Astrocyte of the spinal cord (primary cell): ENCODE measurements around the gene TMEM52B.

Source experiments
- DNase-seq: peaks from one replicate; pipeline ENCODE4 v3.0.0; 2011; ENCODE audit warnings: low read depth, low spot score
- H3K4me3 ChIP-seq: 2 replicates; pipeline ENCODE4 v1.5.1; 2011; ENCODE audit warnings: low read depth, mild to moderate bottlenecking, low read length, moderate library complexity
- CTCF ChIP-seq: IDR thresholded peaks from 2 replicates; pipeline ENCODE4 v1.5.1; 2012; ENCODE audit warnings: low read depth, mild to moderate bottlenecking, low read length, inconsistent platforms
- in situ Hi-C: cut with HindIII; loops from 2 replicates; pipeline ENCODE4 v1.10.0; 2017; ENCODE audit warnings: low sequenced_read_pairs

TMEM52B gene

GRCh38 chr12:10178821-10179220, at the start of gene TMEM52B:
TMEM52B (plus strand) TSS chr12:10179032; CDS start chr12:10179575, 543 bp downstream.
- no peak for TF ChIP-seq CTCF
- in situ Hi-C loops: no loop called here
- DNase-seq: no peak
- H3K4me3 ChIP-seq: no peak within 1 kb of the TSS

GRCh38 chr12:10130042-10130441, 48.8 kb upstream of the TMEM52B start, which contains the start of gene CLEC7A:
CLEC7A (minus strand) TSS chr12:10130199; CDS start chr12:10130082, 117 bp downstream.
- H3K4me3 ChIP-seq: no peak within 1 kb of the TSS
- DNase-seq: no peak
- TF ChIP-seq CTCF: no peak
- in situ Hi-C loops: no loop called here

GRCh38 chr12:10131111-10131690, 47.6 kb upstream of the TMEM52B start:
- no peak overlapping the region for H3K4me3 ChIP-seq
- TF ChIP-seq CTCF: no peak
- no peak for DNase-seq
- in situ Hi-C loops: no loop called here

- TF ChIP-seq CTCF: no peak
- in situ Hi-C loops: no loop called here
Observed at GRCh38 chr12:10132850-10133370, 45.9 kb upstream of the TMEM52B start.

GRCh38 chr12:10135126-10135525, 43.7 kb upstream of the TMEM52B start:
- DNase-seq: no peak
- TF ChIP-seq CTCF: no peak
- H3K4me3 ChIP-seq: no peak overlapping the region
- in situ Hi-C loops: no loop called here

More at GRCh38 chr12:10132850-10133370, 45.9 kb upstream of the TMEM52B start:
- DNase-seq: no peak
- H3K4me3 ChIP-seq: no peak overlapping the region

- in situ Hi-C loops: no loop called here
- no peak for TF ChIP-seq CTCF
- no peak overlapping the region for H3K4me3 ChIP-seq
Observed at GRCh38 chr12:10136637-10137205, 42.1 kb upstream of the TMEM52B start.

More at GRCh38 chr12:10136637-10137205, 42.1 kb upstream of the TMEM52B start:
- no peak for DNase-seq
